ENCODE measurements around the gene ANKS3.

Gene ANKS3

GRCh38 chr16:4689864-4690704 lies 44.0 kb downstream of the ANKS3 start:
- in situ Hi-C loops (cut with HindIII; ENCODE audit: low sequenced_read_pairs), result no loop called here

GRCh38 chr16:4689091-4689671 lies 44.9 kb downstream of the ANKS3 start:
- no peak overlapping the region for H3K4me3 ChIP-seq (ENCODE audit: low read depth, low read length)
- in situ Hi-C loops (cut with HindIII; ENCODE audit: low sequenced_read_pairs), result no loop called here
- no peak for DNase-seq (ENCODE audit: low read depth, low spot score)
- TF ChIP-seq CTCF (IDR thresholded peaks at IDR 0.05; ENCODE audit: low read depth, low read length), result no peak

More at GRCh38 chr16:4689864-4690704, 44.0 kb downstream of the ANKS3 start:
- no peak overlapping the region for H3K4me3 ChIP-seq (ENCODE audit: low read depth, low read length)
- TF ChIP-seq CTCF (IDR thresholded peaks at IDR 0.05; ENCODE audit: low read depth, low read length), result no peak
- no peak for DNase-seq (ENCODE audit: low read depth, low spot score)

- no peak for TF ChIP-seq CTCF (IDR thresholded peaks at IDR 0.05; ENCODE audit: low read depth, low read length)
- DNase-seq (ENCODE audit: low read depth, low spot score), result no peak
- no peak overlapping the region for H3K4me3 ChIP-seq (ENCODE audit: low read depth, low read length)
- in situ Hi-C loops (cut with HindIII; ENCODE audit: low sequenced_read_pairs), result no loop called here
These were observed 45.4 kb downstream of the ANKS3 start for GRCh38 chr16:4688674-4689045.

- no peak overlapping the region for H3K4me3 ChIP-seq (ENCODE audit: low read depth, low read length)
- DNase-seq (ENCODE audit: low read depth, low spot score), result no peak
- TF ChIP-seq CTCF (IDR thresholded peaks at IDR 0.05; ENCODE audit: low read depth, low read length), result no peak
- in situ Hi-C loops (cut with HindIII; ENCODE audit: low sequenced_read_pairs), result no loop called here
These were observed 46.0 kb downstream of the ANKS3 start for GRCh38 chr16:4687946-4688673.

- DNase-seq (ENCODE audit: low read depth, low spot score), result no peak
- TF ChIP-seq CTCF (IDR thresholded peaks at IDR 0.05; ENCODE audit: low read depth, low read length), result no peak
- H3K4me3 ChIP-seq (ENCODE audit: low read depth, low read length), result no peak overlapping the region
- in situ Hi-C loops (cut with HindIII; ENCODE audit: low sequenced_read_pairs), result no loop called here
These were observed 46.7 kb downstream of the ANKS3 start for GRCh38 chr16:4687416-4687815.

- TF ChIP-seq CTCF (IDR thresholded peaks at IDR 0.05; ENCODE audit: low read depth, low read length), result no peak
- no peak overlapping the region for H3K4me3 ChIP-seq (ENCODE audit: low read depth, low read length)
- DNase-seq (ENCODE audit: low read depth, low spot score), result no peak
- in situ Hi-C loops (cut with HindIII; ENCODE audit: low sequenced_read_pairs), result no loop called here
These were observed 47.4 kb downstream of the ANKS3 start for GRCh38 chr16:4686497-4687210.

All from astrocyte of the spinal cord (primary cell).